Fibroblast of lung (primary cell): ENCODE measurements around the gene LIN7C. TPM values are rescaled to one million over a fixed set of nuclear protein-coding genes. Genes with fewer than 3 reads are reported as not detected.

ENCODE experiments used
- DNase-seq, 2 donors: peaks; one replicate each; pipeline versions ENCODE4 v3.0.0 to v3.0.0-alpha.2; 2010; ENCODE audit warnings: low read depth in 2 of 2
- H2AFZ ChIP-seq: 2 replicates; pipeline ENCODE4 v1.5.1; 2012; ENCODE audit warnings: low read length, control low read depth, inconsistent platforms
- H3K27ac ChIP-seq: 2 replicates; pipeline ENCODE4 v1.5.1; 2011; ENCODE audit warnings: low read length, control low read depth; ENCODE audit not compliant: insufficient read depth
- H3K27me3 ChIP-seq: 2 replicates; pipeline ENCODE4 v1.5.1; 2011; ENCODE audit warnings: mild to moderate bottlenecking, low read length; ENCODE audit not compliant: control insufficient read depth, insufficient read depth
- H3K36me3 ChIP-seq: 2 replicates; pipeline ENCODE4 v1.5.1; 2011; ENCODE audit warnings: low read length; ENCODE audit not compliant: control insufficient read depth, insufficient read depth
- H3K4me1 ChIP-seq: 2 replicates; pipeline ENCODE4 v1.5.1; 2011; ENCODE audit warnings: low read length; ENCODE audit not compliant: control insufficient read depth, insufficient read depth; ENCODE audit errors: extremely low read depth
- H3K4me2 ChIP-seq: 2 replicates; pipeline ENCODE4 v1.5.1; 2011; ENCODE audit warnings: low read length, control low read depth; ENCODE audit not compliant: insufficient read depth; ENCODE audit errors: extremely low read depth
- H3K4me3 ChIP-seq, 4 experiments: fragments of 200-600 bp in 1 of 4; sonication (generic) in 1 of 4; replicated peaks in 1 of 4; 2 replicates each; pipeline ENCODE4 v1.5.1; 2011 to 2016; ENCODE audit warnings: low read length in 4 of 4, low read depth in 3 of 4, mild to moderate bottlenecking in 3 of 4, control low read depth in 2 of 4, inconsistent platforms in 1 of 4, mixed read lengths in 1 of 4; ENCODE audit not compliant: insufficient read depth in 1 of 4; ENCODE audit errors: control extremely low read depth in 1 of 4
- H3K79me2 ChIP-seq: 2 replicates; pipeline ENCODE4 v1.5.1; 2012; ENCODE audit warnings: mild to moderate bottlenecking, low read length, inconsistent platforms; ENCODE audit not compliant: control insufficient read depth, insufficient read depth
- H3K9ac ChIP-seq: 2 replicates; pipeline ENCODE4 v1.5.1; 2011; ENCODE audit warnings: mild to moderate bottlenecking, low read length, control low read depth; ENCODE audit not compliant: insufficient read depth
- H3K9me3 ChIP-seq: 2 replicates; pipeline ENCODE4 v1.5.1; 2012; ENCODE audit warnings: low read depth, low read length; ENCODE audit not compliant: control insufficient read depth, insufficient read depth
- H4K20me1 ChIP-seq: 2 replicates; pipeline ENCODE4 v1.5.1; 2011; ENCODE audit warnings: low read length; ENCODE audit not compliant: control insufficient read depth, insufficient read depth; ENCODE audit errors: extremely low read depth
- CTCF ChIP-seq, 2 donors: IDR thresholded peaks in 1 of 2; conservative IDR thresholded peaks in 1 of 2; 1 replicate in 1 of 2; 2 replicates in 1 of 2; pipeline ENCODE4 v1.5.1; 2011 to 2012; ENCODE audit warnings: low read length in 2 of 2, control low read depth in 1 of 2, inconsistent platforms in 1 of 2, low read depth in 1 of 2, mild to moderate bottlenecking in 1 of 2
- EZH2 ChIP-seq: IDR thresholded peaks from 2 replicates; pipeline ENCODE4 v1.5.1; 2012; ENCODE audit warnings: low read length, control low read depth, mild to moderate bottlenecking; ENCODE audit errors: missing control alignments
- polyA plus RNA-seq, 2 donors: library from polyadenylated mRNA; depleted of rRNA in 1 of 2; stranded (reverse) in 1 of 2; unstranded in 1 of 2; fragments of >200 nt; gene quantifications; 2 replicates each; pipeline ENCODE4 v1.2.1, GENCODE V29; 2011 to 2012; ENCODE audit warnings: missing spikeins in 1 of 2
- total RNA-seq: library from RNA; depleted of rRNA; stranded (reverse); fragments of >200 nt; gene quantifications from 2 replicates; pipeline ENCODE4 v1.2.1, GENCODE V29; 2014

Gene LIN7C
- total and polyA plus RNA-seq, 2 donors (not counting 1 experiment from before 2014, with no cell fraction given), result 43.2 to 62.6 TPM

GRCh38 chr11:27477831-27478230 lies 28.7 kb downstream of the LIN7C start:
- no peak overlapping the region for H3K4me2 ChIP-seq
- DNase-seq, result no peak
- H3K27me3 ChIP-seq, result no peaks in the 10 kb centered on the region
- no peaks in the 10 kb centered on the region for H3K9me3 ChIP-seq
- no peak overlapping the region for H3K9ac ChIP-seq
- H3K79me2 ChIP-seq, result no peaks in the 10 kb centered on the region
- H4K20me1 ChIP-seq, result no peaks in the 10 kb centered on the region
- no peak overlapping the region for H3K4me3 ChIP-seq
- no peak overlapping the region for H2AFZ ChIP-seq
- H3K27ac ChIP-seq, result no peak overlapping the region
- TF ChIP-seq CTCF (conservative IDR thresholded peaks at IDR 0.05 in 1 of 2, IDR thresholded peaks at IDR 0.05 in 1 of 2; ENCODE audit: low read depth in 1 of 2, low read length in 2 of 2) (no peak), EZH2 (no peak)
- H3K36me3 ChIP-seq, result no peaks in the 10 kb centered on the region
- H3K4me1 ChIP-seq, result no peaks in the 10 kb centered on the region

GRCh38 chr11:27477243-27477642 lies 29.3 kb downstream of the LIN7C start:
- Histone ChIP-seq H3K4me1 (no peaks in the 10 kb centered on the region), H3K27me3 (no peaks in the 10 kb centered on the region), H3K27ac (no peak overlapping the region), H3K4me2 (no peak overlapping the region), H4K20me1 (no peaks in the 10 kb centered on the region), H2AFZ (no peak overlapping the region), H3K36me3 (no peaks in the 10 kb centered on the region), H3K4me3 (no peak overlapping the region), H3K9me3 (no peaks in the 10 kb centered on the region), H3K79me2 (no peaks in the 10 kb centered on the region), H3K9ac (no peak overlapping the region)
- TF ChIP-seq CTCF (conservative IDR thresholded peaks at IDR 0.05 in 1 of 2, IDR thresholded peaks at IDR 0.05 in 1 of 2; ENCODE audit: low read depth in 1 of 2, low read length in 2 of 2) (no peak), EZH2 (no peak)
- DNase-seq, result no peak

GRCh38 chr11:27475622-27476021 lies 30.9 kb downstream of the LIN7C start:
- Histone ChIP-seq H3K9ac (no peak overlapping the region), H3K36me3 (no peaks in the 10 kb centered on the region), H3K4me1 (no peaks in the 10 kb centered on the region), H3K27me3 (no peaks in the 10 kb centered on the region), H3K4me2 (no peak overlapping the region), H3K79me2 (peaks cover 3% of the 10 kb centered on the region), H3K9me3 (no peaks in the 10 kb centered on the region), H2AFZ (no peak overlapping the region), H4K20me1 (no peaks in the 10 kb centered on the region), H3K4me3 (no peak overlapping the region), H3K27ac (no peak overlapping the region)
- no peak for DNase-seq
- TF ChIP-seq CTCF (conservative IDR thresholded peaks at IDR 0.05 in 1 of 2, IDR thresholded peaks at IDR 0.05 in 1 of 2; ENCODE audit: low read depth in 1 of 2, low read length in 2 of 2) (no peak), EZH2 (no peak)
